Cardiac muscle cell (in vitro differentiated cells and primary cell): ENCODE results near the gene EPHB6. TPM values are rescaled to one million over a fixed set of nuclear protein-coding genes. Genes with fewer than 3 reads are reported as not detected.

Experiments used
- DNase-seq, 2 donors: peaks; one replicate each; pipeline versions ENCODE4 v3.0.0 to v3.0.0-alpha.2; 2010 to 2017; ENCODE audit warnings: low read depth in 1 of 2, low spot score in 1 of 2
- H3K27ac ChIP-seq: fragments of 200-600 bp; sonication (generic); 2 replicates; pipeline ENCODE4 v1.5.1; 2016
- H3K27me3 ChIP-seq: fragments of 200-600 bp; sonication (generic); 2 replicates; pipeline ENCODE4 v1.6.0; 2016; ENCODE audit warnings: control low read depth
- H3K36me3 ChIP-seq: fragments of 200-600 bp; sonication (generic); 2 replicates; pipeline ENCODE4 v1.5.1; 2016; ENCODE audit warnings: control low read depth
- H3K4me1 ChIP-seq: fragments of 200-600 bp; sonication (generic); 2 replicates; pipeline ENCODE4 v1.8.1; 2017; ENCODE audit warnings: low read depth, mild to moderate bottlenecking, mixed run types
- H3K4me3 ChIP-seq: fragments of 200-600 bp; sonication (generic); 2 replicates; pipeline ENCODE4 v1.5.1; 2016; ENCODE audit warnings: mild to moderate bottlenecking
- H3K9me3 ChIP-seq: fragments of 200-600 bp; sonication (generic); 2 replicates; pipeline ENCODE4 v1.5.1; 2017; ENCODE audit warnings: low read depth, mild to moderate bottlenecking, control low read depth
- polyA plus RNA-seq: library from polyadenylated mRNA; unstranded; fragments of >200 nt; fragmentation: Nextera tagmentation; extraction: Ambion mirVana; gene quantifications from 2 replicates; pipeline ENCODE4 v1.2.1, GENCODE V29; 2016
- total RNA-seq: library from RNA; depleted of rRNA; stranded (reverse); fragments of >200 nt; gene quantifications from 2 replicates; pipeline ENCODE4 v1.2.3, GENCODE V29; 2016
- TF ChIP-seq, protein P1 (sequence below): IDR thresholded peaks from 2 replicates; pipeline ENCODE4 v1.5.1; 2012; ENCODE audit warnings: low read depth, mild to moderate bottlenecking, low read length

EPHB6 gene
- total and polyA plus RNA-seq, 2 experiments from 2014 or later = 15.7 to 27.7 TPM

- TF ChIP-seq, protein P1, sequence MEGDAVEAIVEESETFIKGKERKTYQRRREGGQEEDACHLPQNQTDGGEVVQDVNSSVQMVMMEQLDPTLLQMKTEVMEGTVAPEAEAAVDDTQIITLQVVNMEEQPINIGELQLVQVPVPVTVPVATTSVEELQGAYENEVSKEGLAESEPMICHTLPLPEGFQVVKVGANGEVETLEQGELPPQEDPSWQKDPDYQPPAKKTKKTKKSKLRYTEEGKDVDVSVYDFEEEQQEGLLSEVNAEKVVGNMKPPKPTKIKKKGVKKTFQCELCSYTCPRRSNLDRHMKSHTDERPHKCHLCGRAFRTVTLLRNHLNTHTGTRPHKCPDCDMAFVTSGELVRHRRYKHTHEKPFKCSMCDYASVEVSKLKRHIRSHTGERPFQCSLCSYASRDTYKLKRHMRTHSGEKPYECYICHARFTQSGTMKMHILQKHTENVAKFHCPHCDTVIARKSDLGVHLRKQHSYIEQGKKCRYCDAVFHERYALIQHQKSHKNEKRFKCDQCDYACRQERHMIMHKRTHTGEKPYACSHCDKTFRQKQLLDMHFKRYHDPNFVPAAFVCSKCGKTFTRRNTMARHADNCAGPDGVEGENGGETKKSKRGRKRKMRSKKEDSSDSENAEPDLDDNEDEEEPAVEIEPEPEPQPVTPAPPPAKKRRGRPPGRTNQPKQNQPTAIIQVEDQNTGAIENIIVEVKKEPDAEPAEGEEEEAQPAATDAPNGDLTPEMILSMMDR = no peak
- no peak overlapping the region for H3K4me3 ChIP-seq
- no peak overlapping the region for H3K27ac ChIP-seq
- no peaks in the 10 kb centered on the region for H3K4me1 ChIP-seq
- H3K9me3 ChIP-seq = no peaks in the 10 kb centered on the region
- H3K27me3 ChIP-seq = no peaks in the 10 kb centered on the region
- H3K36me3 ChIP-seq = no peaks in the 10 kb centered on the region
- no peak for DNase-seq
Observed at GRCh38 chr7:142836426-142836825, 18.4 kb upstream of the EPHB6 start.

- H3K4me1 ChIP-seq = no peaks in the 10 kb centered on the region
- DNase-seq = peak in 1 of 2 donors; percentile 6
- H3K9me3 ChIP-seq = no peaks in the 10 kb centered on the region
- H3K27me3 ChIP-seq = no peaks in the 10 kb centered on the region
- H3K36me3 ChIP-seq = no peaks in the 10 kb centered on the region
- H3K27ac ChIP-seq = no peak overlapping the region
- no peak overlapping the region for H3K4me3 ChIP-seq
- TF ChIP-seq, protein P1 = no peak
Observed at GRCh38 chr7:142838461-142839213, 16.2 kb upstream of the EPHB6 start.

DNA sequence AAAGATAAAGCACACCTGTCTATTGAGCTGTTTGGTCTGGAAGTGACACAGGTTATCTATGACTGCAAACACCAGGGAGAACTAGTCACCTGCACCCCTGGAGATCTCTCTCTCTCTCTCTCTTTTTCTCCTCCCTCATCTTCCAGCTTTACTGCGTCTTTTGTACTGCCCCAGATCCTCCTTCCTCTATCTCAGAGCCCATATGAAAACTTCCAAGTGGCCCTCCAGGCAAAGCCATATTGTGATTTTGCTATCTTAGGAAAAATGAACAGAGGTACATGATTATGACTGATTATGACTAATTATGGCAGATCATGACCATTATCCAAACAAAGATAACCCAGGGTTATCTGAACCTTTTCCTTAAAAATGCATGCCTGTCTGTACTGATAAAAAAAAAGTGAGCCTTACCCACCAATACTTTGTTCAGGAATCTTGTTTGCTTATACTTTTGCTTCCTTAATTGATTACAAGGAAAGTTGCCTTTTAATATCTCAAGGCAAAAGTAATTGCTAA is 12.6 kb upstream of the EPHB6 start:
- Histone ChIP-seq H3K27ac (no peak overlapping the region), H3K36me3 (no peaks in the 10 kb centered on the region), H3K4me1 (no peaks in the 10 kb centered on the region), H3K9me3 (no peaks in the 10 kb centered on the region), H3K27me3 (no peaks in the 10 kb centered on the region), H3K4me3 (no peak overlapping the region)
- TF ChIP-seq, protein P1 = no peak
- DNase-seq = no peak

GRCh38 chr7:142847353-142847752 is 7.5 kb upstream of the EPHB6 start:
- Histone ChIP-seq H3K4me1 (no peaks in the 10 kb centered on the region), H3K27ac (no peak overlapping the region), H3K36me3 (no peaks in the 10 kb centered on the region), H3K9me3 (no peaks in the 10 kb centered on the region), H3K4me3 (no peak overlapping the region), H3K27me3 (no peaks in the 10 kb centered on the region)
- TF ChIP-seq, protein P1 = no peak
- DNase-seq = no peak

GRCh38 chr7:142851269-142851668 is 3.6 kb upstream of the EPHB6 start:
- H3K4me1 ChIP-seq = peaks cover 4% of the 10 kb centered on the region
- DNase-seq = no peak
- no peak overlapping the region for H3K27ac ChIP-seq
- no peaks in the 10 kb centered on the region for H3K9me3 ChIP-seq
- TF ChIP-seq, protein P1 = no peak
- H3K4me3 ChIP-seq = no peak overlapping the region
- no peaks in the 10 kb centered on the region for H3K36me3 ChIP-seq
- H3K27me3 ChIP-seq = no peaks in the 10 kb centered on the region
